NT2/D1 (cell line): Measurements from ENCODE around the gene PBLD.

Experiments used
- SUZ12 ChIP-seq: IDR thresholded peaks from 2 replicates; pipeline ENCODE4 v1.6.1; 2011; ENCODE audit not compliant: insufficient read length, insufficient read depth; ENCODE audit errors: extremely low read depth
- YY1 ChIP-seq: IDR thresholded peaks from 2 replicates; pipeline ENCODE4 v1.6.1; 2011; ENCODE audit not compliant: insufficient read length, insufficient read depth
- ZNF274 ChIP-seq: IDR thresholded peaks from 2 replicates; pipeline ENCODE4 v1.6.1; 2011; ENCODE audit warnings: mild to moderate bottlenecking, low read depth, low read length

- TF ChIP-seq SUZ12 (no peak), ZNF274 (no peak), YY1 (no peak)
Observed at GRCh38 chr10:68330852-68331454, 1.8 kb downstream of the PBLD start.
